DMS 273 (cell line): ENCODE results near the gene ARHGEF38.
A peak's percentile ranks its signal among the peaks of the same experiment; 100 is the strongest.
"Not testable (repeated sequence)": the region's sequence is repeated elsewhere in the genome, so short reads cannot be mapped to it uniquely, and the experiment has no call there.

Experiments used
- DNase-seq: peaks from one replicate; lab custom pipeline; 2025; ENCODE audit not compliant: unreplicated experiment; lab: John Stamatoyannopoulos, UW

The ARHGEF38 gene

GRCh38 chr4:105709081-105709450 lies 156.6 kb downstream of the ARHGEF38 start:
- peak; percentile 64 for DNase-seq

- DNase-seq, result no peak
Observed at GRCh38 chr4:105710012-105710600, 157.7 kb downstream of the ARHGEF38 start.

- peak; percentile 60 for DNase-seq
Observed at GRCh38 chr4:105710678-105711077, 158.3 kb downstream of the ARHGEF38 start.

GRCh38 chr4:105712766-105713165 lies 160.3 kb downstream of the ARHGEF38 start:
- DNase-seq, result no peak

GRCh38 chr4:105714071-105714521 lies 161.7 kb downstream of the ARHGEF38 start:
- peak; percentile 5 for DNase-seq

- DNase-seq, result no peak
Observed at GRCh38 chr4:105714932-105715331, 162.5 kb downstream of the ARHGEF38 start.

- DNase-seq, result peak; percentile 64
Observed at GRCh38 chr4:105715692-105716278, 163.4 kb downstream of the ARHGEF38 start.

- no peak for DNase-seq
Observed at GRCh38 chr4:105719204-105719603, 166.8 kb downstream of the ARHGEF38 start.

- no peak for DNase-seq
Observed at GRCh38 chr4:105725623-105726022, 173.2 kb downstream of the ARHGEF38 start.

- DNase-seq, result not testable (repeated sequence)
Observed at GRCh38 chr4:105729895-105730294, 177.5 kb downstream of the ARHGEF38 start.
